ENCODE measurements around the gene FBXO36.

FBXO36 gene

GRCh38 chr2:229922449-229923386, at the start of gene FBXO36:
Gene FBXO36, plus strand, starts transcription at chr2:229922503. Its CDS starts 11 bp downstream, at chr2:229922514.
- in situ Hi-C loops (cut with HindIII; ENCODE audit: low pct_unique_long_range_greater_than_20kb, low sequenced_read_pairs): no loop called here
- TF ChIP-seq JUND (IDR thresholded peaks at IDR 0.05; ENCODE audit: low read depth): no peak
- DNase-seq (ENCODE audit: low read depth in 1 of 2, low spot score in 1 of 2): peak; percentile 33 to 64

GRCh38 chr2:229873123-229873581, 49.2 kb upstream of the FBXO36 start:
- in situ Hi-C loops (cut with HindIII; ENCODE audit: low pct_unique_long_range_greater_than_20kb, low sequenced_read_pairs): no loop called here
- no peak for TF ChIP-seq JUND (IDR thresholded peaks at IDR 0.05; ENCODE audit: low read depth)
- DNase-seq (ENCODE audit: low read depth in 1 of 2, low spot score in 1 of 2): no peak

- TF ChIP-seq JUND (IDR thresholded peaks at IDR 0.05; ENCODE audit: low read depth): no peak
- no peak for DNase-seq (ENCODE audit: low read depth in 1 of 2, low spot score in 1 of 2)
- in situ Hi-C loops (cut with HindIII; ENCODE audit: low pct_unique_long_range_greater_than_20kb, low sequenced_read_pairs): no loop called here
Observed at GRCh38 chr2:229874647-229875046, 47.7 kb upstream of the FBXO36 start.

- TF ChIP-seq JUND (IDR thresholded peaks at IDR 0.05; ENCODE audit: low read depth): no peak
- no peak for DNase-seq (ENCODE audit: low read depth in 1 of 2, low spot score in 1 of 2)
- in situ Hi-C loops (cut with HindIII; ENCODE audit: low pct_unique_long_range_greater_than_20kb, low sequenced_read_pairs): no loop called here
Observed at GRCh38 chr2:229875549-229875948, 46.8 kb upstream of the FBXO36 start.

- in situ Hi-C loops (cut with HindIII; ENCODE audit: low pct_unique_long_range_greater_than_20kb, low sequenced_read_pairs): no loop called here
- no peak for DNase-seq (ENCODE audit: low read depth in 1 of 2, low spot score in 1 of 2)
- no peak for TF ChIP-seq JUND (IDR thresholded peaks at IDR 0.05; ENCODE audit: low read depth)
Observed at GRCh38 chr2:229879191-229879950, 42.9 kb upstream of the FBXO36 start.

- in situ Hi-C loops (cut with HindIII; ENCODE audit: low pct_unique_long_range_greater_than_20kb, low sequenced_read_pairs): no loop called here
- no peak for DNase-seq (ENCODE audit: low read depth in 1 of 2, low spot score in 1 of 2)
- no peak for TF ChIP-seq JUND (IDR thresholded peaks at IDR 0.05; ENCODE audit: low read depth)
Observed at GRCh38 chr2:229880892-229881586, 41.3 kb upstream of the FBXO36 start.

GRCh38 chr2:229882583-229882982, 39.7 kb upstream of the FBXO36 start:
- no peak for DNase-seq (ENCODE audit: low read depth in 1 of 2, low spot score in 1 of 2)
- TF ChIP-seq JUND (IDR thresholded peaks at IDR 0.05; ENCODE audit: low read depth): no peak
- in situ Hi-C loops (cut with HindIII; ENCODE audit: low pct_unique_long_range_greater_than_20kb, low sequenced_read_pairs): no loop called here

GRCh38 chr2:229884775-229885699, 37.3 kb upstream of the FBXO36 start:
- no peak for TF ChIP-seq JUND (IDR thresholded peaks at IDR 0.05; ENCODE audit: low read depth)
- in situ Hi-C loops (cut with HindIII; ENCODE audit: low pct_unique_long_range_greater_than_20kb, low sequenced_read_pairs): no loop called here
- no peak for DNase-seq (ENCODE audit: low read depth in 1 of 2, low spot score in 1 of 2)

- in situ Hi-C loops (cut with HindIII; ENCODE audit: low pct_unique_long_range_greater_than_20kb, low sequenced_read_pairs): no loop called here
- no peak for TF ChIP-seq JUND (IDR thresholded peaks at IDR 0.05; ENCODE audit: low read depth)
Observed at GRCh38 chr2:229887441-229887840, 34.9 kb upstream of the FBXO36 start.

GRCh38 chr2:229888031-229888430, 34.3 kb upstream of the FBXO36 start:
- DNase-seq (ENCODE audit: low read depth in 1 of 2, low spot score in 1 of 2): no peak
- in situ Hi-C loops (cut with HindIII; ENCODE audit: low pct_unique_long_range_greater_than_20kb, low sequenced_read_pairs): no loop called here
- no peak for TF ChIP-seq JUND (IDR thresholded peaks at IDR 0.05; ENCODE audit: low read depth)

More at GRCh38 chr2:229887441-229887840, 34.9 kb upstream of the FBXO36 start:
- no peak for DNase-seq (ENCODE audit: low read depth in 1 of 2, low spot score in 1 of 2)

GRCh38 chr2:229889023-229889422, 33.3 kb upstream of the FBXO36 start:
- no peak for DNase-seq (ENCODE audit: low read depth in 1 of 2, low spot score in 1 of 2)
- in situ Hi-C loops (cut with HindIII; ENCODE audit: low pct_unique_long_range_greater_than_20kb, low sequenced_read_pairs): no loop called here
- no peak for TF ChIP-seq JUND (IDR thresholded peaks at IDR 0.05; ENCODE audit: low read depth)
